ENCODE results near the gene CIROP. TPM values are rescaled to one million over a fixed set of nuclear protein-coding genes. Genes with fewer than 3 reads are reported as not detected.

CIROP gene
- total RNA-seq, 1 donor from 2014 or later = not detected

DNA sequence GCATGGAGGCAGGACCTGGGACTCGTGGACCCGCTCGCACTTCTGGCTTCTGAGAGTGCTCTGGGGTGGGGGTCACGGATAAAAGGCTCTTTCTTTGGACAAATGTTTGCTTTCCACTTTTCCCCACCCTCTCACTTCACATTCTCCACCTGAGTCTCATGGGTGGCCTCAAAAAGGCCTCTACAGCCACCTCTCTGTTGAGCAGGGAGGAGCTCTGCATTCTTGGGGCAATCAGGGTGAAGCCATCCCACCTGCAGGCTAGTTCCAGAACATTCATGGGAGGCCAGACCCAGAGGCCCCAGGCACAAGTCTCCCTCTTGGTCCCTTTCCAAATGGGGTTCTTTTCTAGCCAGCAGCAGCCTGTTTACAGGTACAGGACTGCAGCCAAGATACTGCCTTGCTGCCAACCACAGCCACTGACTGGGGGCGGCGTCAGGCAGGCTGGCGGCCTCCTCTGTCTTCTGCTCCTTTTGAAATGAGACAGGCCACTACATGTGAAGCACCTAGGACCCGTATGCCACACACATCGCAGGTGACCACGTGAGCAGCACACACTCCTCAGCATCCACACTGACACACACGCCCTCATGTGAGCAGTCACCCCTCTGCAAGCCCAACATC lies 32.5 kb upstream of the CIROP start:
- ATAC-seq (ENCODE audit: low read depth) (no peak), DNase-seq (no peak)
- no peak overlapping the region for H3K27ac Mint-ChIP-seq
- no peak overlapping the region for H3K4me3 Mint-ChIP-seq
- intact Hi-C loops (cut with micrococcal nuclease) = no loop called here
- ChIA-PET POLR2A (no interaction called here), CTCF (no interaction called here)
- no peaks in the 10 kb centered on the region for H3K36me3 Mint-ChIP-seq (ENCODE audit: low read depth)
- H3K27me3 Mint-ChIP-seq = peaks cover 2% of the 10 kb centered on the region
- TF ChIP-seq CTCF (IDR thresholded peaks at IDR 0.05) = no peak
- no peaks in the 10 kb centered on the region for H3K9me3 Mint-ChIP-seq
- H3K4me1 Mint-ChIP-seq = no peaks in the 10 kb centered on the region

- Mint-ChIP-seq H3K27me3 (peaks cover under 1% of the 10 kb centered on the region), H3K36me3 (ENCODE audit: low read depth) (no peaks in the 10 kb centered on the region), H3K9me3 (no peaks in the 10 kb centered on the region), H3K4me1 (no peaks in the 10 kb centered on the region), H3K4me3 (no peak overlapping the region), H3K27ac (no peak overlapping the region)
- ATAC-seq (ENCODE audit: low read depth) (no peak), DNase-seq (no peak)
- intact Hi-C loops (cut with micrococcal nuclease) = no loop called here
- ChIA-PET CTCF (no interaction called here), POLR2A (no interaction called here)
- TF ChIP-seq CTCF (IDR thresholded peaks at IDR 0.05) = no peak
Measured at GRCh38 chr14:23136566-23137133, 31.9 kb upstream of the CIROP start.

DNA sequence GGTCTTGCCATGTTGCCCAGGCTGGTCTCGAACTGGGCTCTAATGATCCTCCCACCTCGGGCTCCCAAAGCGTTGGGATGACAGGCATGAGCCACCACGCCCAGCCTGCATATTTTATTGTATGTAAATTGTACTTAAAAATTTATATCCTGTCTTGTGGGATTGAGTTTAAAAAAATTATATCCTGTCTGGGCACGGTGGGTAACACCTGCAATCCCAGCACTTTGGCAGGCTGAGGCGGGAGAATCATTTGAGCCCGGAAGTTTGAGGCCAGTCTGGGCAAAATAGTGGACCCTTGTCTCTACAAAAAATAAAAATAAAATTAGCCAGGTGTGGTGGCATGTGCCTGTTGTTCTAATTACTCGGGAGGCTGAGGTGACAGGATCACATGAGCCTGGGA lies 28.2 kb upstream of the CIROP start:
- intact Hi-C loops (cut with micrococcal nuclease) = no loop called here

GRCh38 chr14:23131482-23131881 lies 26.7 kb upstream of the CIROP start:
- Mint-ChIP-seq H3K27ac (no peak overlapping the region), H3K9me3 (no peaks in the 10 kb centered on the region), H3K4me3 (no peak overlapping the region), H3K36me3 (ENCODE audit: low read depth) (no peaks in the 10 kb centered on the region), H3K4me1 (peaks cover 14% of the 10 kb centered on the region), H3K27me3 (no peaks in the 10 kb centered on the region)
- CTCF ChIA-PET = no interaction called here
- no peak for TF ChIP-seq CTCF (IDR thresholded peaks at IDR 0.05)
- intact Hi-C loops (cut with micrococcal nuclease) = no loop called here
- POLR2A ChIA-PET = no interaction called here
- DNase-seq = no peak
- no peak for ATAC-seq (ENCODE audit: low read depth)

More for the DNA sequence above, 28.2 kb upstream of the CIROP start:
- H3K4me1 Mint-ChIP-seq = peaks cover 11% of the 10 kb centered on the region
- TF ChIP-seq CTCF (IDR thresholded peaks at IDR 0.05) = no peak
- H3K27ac Mint-ChIP-seq = no peak overlapping the region
- no peak overlapping the region for H3K4me3 Mint-ChIP-seq
- ChIA-PET CTCF (no interaction called here), POLR2A (no interaction called here)
- DNase-seq (no peak), ATAC-seq (ENCODE audit: low read depth) (no peak)
- no peaks in the 10 kb centered on the region for H3K27me3 Mint-ChIP-seq
- H3K9me3 Mint-ChIP-seq = no peaks in the 10 kb centered on the region
- H3K36me3 Mint-ChIP-seq (ENCODE audit: low read depth) = no peaks in the 10 kb centered on the region

DNA sequence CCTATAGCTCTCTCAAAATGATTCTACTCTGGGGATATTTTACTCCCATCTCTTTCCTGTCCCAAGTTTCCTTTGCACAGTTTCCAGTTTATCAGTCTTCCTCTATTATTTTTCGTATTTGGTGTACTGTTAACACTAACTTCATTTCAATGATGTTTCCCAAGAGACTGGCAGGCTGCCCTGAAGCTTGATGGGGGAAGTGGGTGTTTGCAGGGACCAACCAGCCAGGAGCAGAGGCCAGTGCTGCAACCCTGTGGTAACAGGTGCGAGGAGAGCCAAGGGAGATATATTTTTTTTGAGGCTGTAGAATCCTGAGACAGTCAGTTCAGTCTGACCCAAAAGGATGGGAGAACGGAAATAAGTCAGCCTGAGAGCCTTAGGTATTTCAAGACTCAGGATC lies 26.1 kb upstream of the CIROP start:
- ATAC-seq (ENCODE audit: low read depth) = no peak
- CTCF ChIA-PET = interaction anchor here (2.5 kb wide), 1 partner anchor 10 kb away, joined by 12 read pairs; no protein-coding TSS in a partner anchor
- peaks cover 14% of the 10 kb centered on the region for H3K4me1 Mint-ChIP-seq
- intact Hi-C loops (cut with micrococcal nuclease) = no loop called here
- H3K4me3 Mint-ChIP-seq = no peak overlapping the region
- H3K27me3 Mint-ChIP-seq = no peaks in the 10 kb centered on the region
- no peak for TF ChIP-seq CTCF (IDR thresholded peaks at IDR 0.05)
- no peak overlapping the region for H3K27ac Mint-ChIP-seq
- H3K9me3 Mint-ChIP-seq = no peaks in the 10 kb centered on the region
- POLR2A ChIA-PET = no interaction called here
- H3K36me3 Mint-ChIP-seq (ENCODE audit: low read depth) = no peaks in the 10 kb centered on the region
- DNase-seq = no peak
